22Rv1 (cell line): ENCODE results near the gene PLXNB1.

Source experiments
- CTCF ChIP-seq: fragments of 450-650 bp; IDR thresholded peaks from 2 replicates; pipeline ENCODE4 v1.5.1; 2017; ENCODE audit warnings: mild to moderate bottlenecking
- ZFX ChIP-seq: fragments of 450-650 bp; IDR thresholded peaks from 2 replicates; pipeline ENCODE4 v1.6.1; 2017; ENCODE audit warnings: antibody characterized with exemption, borderline replicate concordance

GRCh38 chr3:48353987-48354386, 75.9 kb downstream of the PLXNB1 start:
- no peak for TF ChIP-seq CTCF
- no peak for TF ChIP-seq ZFX
